ENCODE measurements around the gene RNU7-1. TPM values are rescaled to one million over a fixed set of nuclear protein-coding genes. Genes with fewer than 3 reads are reported as not detected.

Gene RNU7-1
- total and polyA plus RNA-seq, 9 of the 15 experiments (the other 6 are each of a cell fraction or from before 2014, with no cell fraction given) = not detected

DNA sequence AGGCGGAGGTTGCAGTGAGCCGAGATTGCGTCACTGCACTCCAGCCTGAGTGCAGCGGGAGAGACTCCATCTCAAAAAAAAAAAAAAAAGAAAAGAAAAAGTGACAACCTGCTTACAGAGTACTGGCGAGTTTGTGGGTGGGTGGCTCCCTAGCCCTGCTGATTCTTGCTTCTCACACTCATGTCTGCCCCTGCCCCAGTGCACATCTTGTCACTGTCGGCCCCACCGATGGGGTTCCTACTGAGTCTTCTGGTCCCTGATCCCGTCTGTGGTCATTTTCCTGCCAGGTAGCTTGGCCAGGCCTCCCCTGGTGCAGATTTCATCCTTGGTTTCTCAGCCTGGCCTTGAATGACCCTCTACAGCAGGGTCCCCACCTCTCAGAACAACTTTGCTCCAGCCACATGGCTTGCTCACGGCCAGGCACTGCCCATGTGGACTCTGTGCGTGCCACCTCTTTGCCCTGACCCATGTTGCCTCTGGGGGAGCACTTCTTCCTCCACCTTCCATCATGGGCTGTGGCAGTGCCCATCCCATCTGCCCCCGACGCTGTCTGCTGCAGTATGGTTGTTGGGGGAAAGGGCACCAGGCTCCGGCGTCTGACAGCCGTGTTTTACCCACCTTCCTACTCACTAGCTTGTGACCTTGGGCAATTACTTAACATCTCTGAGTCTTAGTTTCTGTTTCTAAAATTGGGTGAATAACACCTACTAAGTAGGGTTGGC, 5.4 kb downstream of the RNU7-1 start (continued):
- TF ChIP-seq, protein P1, sequence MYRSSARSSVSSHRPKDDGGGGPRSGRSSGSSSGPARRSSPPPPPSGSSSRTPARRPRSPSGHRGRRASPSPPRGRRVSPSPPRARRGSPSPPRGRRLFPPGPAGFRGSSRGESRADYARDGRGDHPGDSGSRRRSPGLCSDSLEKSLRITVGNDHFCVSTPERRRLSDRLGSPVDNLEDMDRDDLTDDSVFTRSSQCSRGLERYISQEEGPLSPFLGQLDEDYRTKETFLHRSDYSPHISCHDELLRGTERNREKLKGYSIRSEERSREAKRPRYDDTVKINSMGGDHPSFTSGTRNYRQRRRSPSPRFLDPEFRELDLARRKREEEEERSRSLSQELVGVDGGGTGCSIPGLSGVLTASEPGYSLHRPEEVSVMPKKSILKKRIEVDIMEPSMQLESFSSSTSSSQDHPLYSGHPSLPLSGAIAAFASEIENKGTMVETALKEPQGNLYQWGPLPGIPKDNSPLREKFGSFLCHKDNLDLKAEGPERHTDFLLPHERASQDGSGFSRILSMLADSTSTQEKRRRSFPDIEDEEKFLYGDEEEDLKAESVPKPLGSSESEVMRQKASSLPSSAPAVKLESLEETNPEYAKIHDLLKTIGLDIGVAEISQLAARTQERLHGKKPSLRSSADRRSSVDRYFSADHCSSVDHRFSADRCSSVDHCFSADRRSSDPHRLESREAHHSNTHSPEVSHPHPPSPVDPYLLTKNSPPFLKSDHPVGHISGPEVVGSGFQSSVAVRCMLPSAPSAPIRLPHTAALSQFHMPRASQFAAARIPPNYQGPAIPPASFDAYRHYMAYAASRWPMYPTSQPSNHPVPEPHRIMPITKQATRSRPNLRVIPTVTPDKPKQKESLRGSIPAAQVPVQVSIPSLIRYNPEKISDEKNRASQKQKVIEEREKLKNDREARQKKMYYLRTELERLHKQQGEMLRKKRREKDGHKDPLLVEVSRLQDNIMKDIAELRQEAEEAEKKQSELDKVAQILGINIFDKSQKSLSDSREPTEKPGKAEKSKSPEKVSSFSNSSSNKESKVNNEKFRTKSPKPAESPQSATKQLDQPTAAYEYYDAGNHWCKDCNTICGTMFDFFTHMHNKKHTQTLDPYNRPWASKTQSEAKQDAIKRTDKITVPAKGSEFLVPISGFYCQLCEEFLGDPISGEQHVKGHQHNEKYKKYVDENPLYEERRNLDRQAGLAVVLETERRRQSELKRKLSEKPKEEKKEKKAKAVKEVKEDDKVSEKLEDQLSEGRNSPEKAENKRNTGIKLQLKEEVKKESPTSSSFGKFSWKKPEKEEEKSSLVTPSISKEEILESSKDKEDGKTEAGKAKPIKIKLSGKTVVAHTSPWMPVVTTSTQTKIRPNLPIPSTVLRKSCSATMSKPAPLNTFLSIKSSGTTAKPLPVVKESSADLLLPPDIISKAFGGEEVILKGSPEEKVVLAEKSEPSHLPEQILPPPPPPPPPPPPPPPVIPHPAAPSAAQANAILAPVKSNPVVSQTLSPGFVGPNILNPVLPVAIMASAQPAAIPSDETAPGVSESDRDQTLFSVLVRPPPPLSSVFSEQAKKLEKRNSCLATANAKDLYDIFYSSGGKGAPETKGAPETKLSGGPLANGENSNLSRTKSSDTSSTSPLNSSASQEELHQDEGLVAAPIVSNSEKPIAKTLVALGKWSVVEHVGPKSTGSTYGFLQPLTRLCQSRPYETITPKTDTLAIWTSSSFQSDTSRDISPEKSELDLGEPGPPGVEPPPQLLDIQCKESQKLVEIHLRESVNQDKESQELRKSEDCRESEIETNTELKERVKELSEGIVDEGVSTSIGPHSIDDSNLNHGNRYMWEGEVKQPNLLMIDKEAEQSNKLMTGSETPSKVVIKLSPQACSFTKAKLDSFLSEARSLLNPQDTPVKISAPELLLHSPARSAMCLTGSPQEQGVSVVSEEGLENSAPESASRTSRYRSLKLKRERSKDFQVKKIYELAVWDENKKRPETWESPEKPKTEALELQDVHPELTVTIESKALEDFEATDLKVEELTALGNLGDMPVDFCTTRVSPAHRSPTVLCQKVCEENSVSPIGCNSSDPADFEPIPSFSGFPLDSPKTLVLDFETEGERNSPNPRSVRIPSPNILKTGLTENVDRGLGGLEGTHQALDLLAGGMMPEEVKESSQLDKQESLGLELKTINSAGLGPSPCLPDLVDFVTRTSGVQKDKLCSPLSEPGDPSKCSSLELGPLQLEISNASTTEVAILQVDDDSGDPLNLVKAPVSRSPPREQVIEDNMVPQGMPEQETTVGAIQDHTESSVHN (IDR thresholded peaks at IDR 0.05; ENCODE audit: borderline replicate concordance in 1 of 2, low read depth in 1 of 2) = no peak
- TF ChIP-seq SRSF7 (optimal IDR thresholded peaks at IDR 0.05; ENCODE audit: low read depth, low read length) (no peak), HMGN3 (IDR thresholded peaks at IDR 0.05; ENCODE audit: borderline replicate concordance, extremely low read depth, insufficient read length, low read depth, low read length) (no peak), U2AF1 (optimal IDR thresholded peaks at IDR 0.05; ENCODE audit: low read depth, low read length) (no peak), TCFL5 (CRISPR knock-in tag; conservative IDR thresholded peaks at IDR 0.05) (no peak), SRSF1 (IDR thresholded peaks at IDR 0.05; ENCODE audit: low read depth, low read length) (no peak), RB1 (IDR thresholded peaks at IDR 0.05; ENCODE audit: low read depth) (no peak), CUX1 (CRISPR knock-in tag; IDR thresholded peaks at IDR 0.05) (no peak)

Data from K562 (cell line).